ENCODE measurements around the gene IPCEF1. TPM values are rescaled to one million over a fixed set of nuclear protein-coding genes. Genes with fewer than 3 reads are reported as not detected.

The IPCEF1 gene
- total and polyA plus RNA-seq, 2 donors (not counting 3 experiments of a cell fraction or from before 2014, with no cell fraction given): 0.01 to 0.51 TPM

- Histone ChIP-seq H4K20me1 (replicated peaks; ENCODE audit: control insufficient read depth, extremely low read depth, insufficient read depth, low read length) (no peaks in the 10 kb centered on the region), H3K9me3 (replicated peaks; ENCODE audit: control insufficient read depth, insufficient read depth, low read length) (no peaks in the 10 kb centered on the region), H3K4me3 (replicated peaks in 1 of 3; ENCODE audit: insufficient read depth in 1 of 3, low read depth in 1 of 3, low read length in 3 of 3) (no peak overlapping the region), H3K4me2 (ENCODE audit: insufficient read depth, low read length) (no peak overlapping the region), H3K9ac (replicated peaks; ENCODE audit: extremely low read depth, insufficient read depth, low read length) (no peak overlapping the region), H3K27me3 (ENCODE audit: control insufficient read depth in 2 of 2, insufficient read depth in 2 of 2, low read length in 2 of 2) (peaks cover 3% of the 10 kb centered on the region in 2 experiments), H3K4me1 (ENCODE audit: control insufficient read depth, extremely low read depth, insufficient read depth, low read length) (no peaks in the 10 kb centered on the region), H3K36me3 (ENCODE audit: control insufficient read depth in 2 of 2, extremely low read depth in 1 of 2, insufficient read depth in 2 of 2, low read length in 2 of 2) (no peaks in the 10 kb centered on the region), H2AFZ (ENCODE audit: low read depth, low read length) (no peak overlapping the region), H3K9me1 (replicated peaks; ENCODE audit: control insufficient read depth, extremely low read depth, insufficient read depth, low read length) (no peaks in the 10 kb centered on the region), H3K27ac (ENCODE audit: insufficient read depth, low read depth, low read length) (no peak overlapping the region), H3K79me2 (ENCODE audit: control insufficient read depth, insufficient read depth, low read length) (no peaks in the 10 kb centered on the region)
- FAIRE-seq: no peak
- no peak for TF ChIP-seq POLR2AphosphoS5 (IDR thresholded peaks at IDR 0.05; ENCODE audit: insufficient read depth, low read depth, low read length)
- no peak for TF ChIP-seq GATA2 (IDR thresholded peaks at IDR 0.05; ENCODE audit: insufficient read depth, insufficient read length, low read depth, low read length)
- TF ChIP-seq MAX (IDR thresholded peaks at IDR 0.05; ENCODE audit: insufficient read depth, insufficient read length): no peak
- no peak for TF ChIP-seq MYC (IDR thresholded peaks at IDR 0.05; ENCODE audit: low read depth, low read length)
- TF ChIP-seq EZH2 (IDR thresholded peaks at IDR 0.05; ENCODE audit: borderline replicate concordance, low read depth, low read length, severe bottlenecking): no peak
- TF ChIP-seq FOS (IDR thresholded peaks at IDR 0.05; ENCODE audit: borderline replicate concordance, insufficient read depth, low read length): no peak
- TF ChIP-seq CTCF (IDR thresholded peaks at IDR 0.05; ENCODE audit: extremely low read depth in 1 of 2, insufficient read depth in 1 of 2, low read depth in 1 of 2, low read length in 2 of 2): no peak
- no peak for TF ChIP-seq JUN (IDR thresholded peaks at IDR 0.05; ENCODE audit: borderline replicate concordance, insufficient read depth, insufficient read length, low read depth)
- no peak for TF ChIP-seq POLR2A (IDR thresholded peaks at IDR 0.05; ENCODE audit: low read depth, low read length)
- ChIA-PET CTCF (no interaction called here), POLR2A (no interaction called here)
- no peak for DNase-seq (ENCODE audit: low read depth, low spot score)
- dilution Hi-C loops (cut with MboI; ENCODE audit: extremely low pct_ligation_motif_present, low sequenced_read_pairs) (no loop called here), intact Hi-C loops (cut with micrococcal nuclease) (no loop called here)
- BruUV-seq (replicated peaks): no TSS peak
Observed at GRCh38 chr6:154167126-154167525, 189.5 kb downstream of the IPCEF1 start.
